Lower leg skin (tissue), 4 donors: Measurements from ENCODE around the gene PIP5K1C. TPM values are rescaled to one million over a fixed set of nuclear protein-coding genes. Genes with fewer than 3 reads are reported as not detected.
"Not testable (repeated sequence)": the region's sequence is repeated elsewhere in the genome, so short reads cannot be mapped to it uniquely, and the experiment has no call there.

Experiments used
- DNase-seq, 2 donors: peaks; one replicate each; pipeline ENCODE4 v3.0.0-alpha.2; 2019; ENCODE audit warnings: low spot score in 2 of 2
- H3K4me3 ChIP-seq: fragments of 200-600 bp; sonication (generic); 2 replicates; pipeline ENCODE4 v1.5.1; 2017; ENCODE audit warnings: mild to moderate bottlenecking, low read depth; ENCODE audit not compliant: poor library complexity, severe bottlenecking
- CTCF ChIP-seq, 3 donors: fragments of 450-650 bp; IDR thresholded peaks; one replicate each; pipeline ENCODE4 v1.5.1; 2016; ENCODE audit warnings: antibody characterized with exemption in 3 of 3, mild to moderate bottlenecking in 3 of 3, moderate library complexity in 2 of 3
- POLR2A ChIP-seq, 2 donors: fragments of 450-650 bp; IDR thresholded peaks; one replicate each; pipeline ENCODE4 v1.6.1; 2016 to 2017; ENCODE audit warnings: antibody characterized with exemption in 2 of 2, mild to moderate bottlenecking in 1 of 2, moderate library complexity in 1 of 2
- WGBS, 2 donors: methylation state at CpG; one replicate each; pipeline ENCODE4 v1.1.5; 2018; 5-methylcytosine and 5-hydroxymethylcytosine counted together
- intact Hi-C: fragments of 100-400 bp; cut with DNase I; formaldehyde crosslinking; loops from one replicate; pipeline ENCODE4 v1.15.0; 2023; ENCODE audit warnings: low total_unique reads
- total RNA-seq, 4 donors: library from RNA; depleted of rRNA; stranded (reverse); fragments of >200 nt; gene quantifications; one replicate each; pipeline ENCODE4 v1.1.0, GENCODE V29; 2016

PIP5K1C gene
- total RNA-seq, 4 donors from 2014 or later: 14.1 to 27.3 (median 22.1) TPM

DNA sequence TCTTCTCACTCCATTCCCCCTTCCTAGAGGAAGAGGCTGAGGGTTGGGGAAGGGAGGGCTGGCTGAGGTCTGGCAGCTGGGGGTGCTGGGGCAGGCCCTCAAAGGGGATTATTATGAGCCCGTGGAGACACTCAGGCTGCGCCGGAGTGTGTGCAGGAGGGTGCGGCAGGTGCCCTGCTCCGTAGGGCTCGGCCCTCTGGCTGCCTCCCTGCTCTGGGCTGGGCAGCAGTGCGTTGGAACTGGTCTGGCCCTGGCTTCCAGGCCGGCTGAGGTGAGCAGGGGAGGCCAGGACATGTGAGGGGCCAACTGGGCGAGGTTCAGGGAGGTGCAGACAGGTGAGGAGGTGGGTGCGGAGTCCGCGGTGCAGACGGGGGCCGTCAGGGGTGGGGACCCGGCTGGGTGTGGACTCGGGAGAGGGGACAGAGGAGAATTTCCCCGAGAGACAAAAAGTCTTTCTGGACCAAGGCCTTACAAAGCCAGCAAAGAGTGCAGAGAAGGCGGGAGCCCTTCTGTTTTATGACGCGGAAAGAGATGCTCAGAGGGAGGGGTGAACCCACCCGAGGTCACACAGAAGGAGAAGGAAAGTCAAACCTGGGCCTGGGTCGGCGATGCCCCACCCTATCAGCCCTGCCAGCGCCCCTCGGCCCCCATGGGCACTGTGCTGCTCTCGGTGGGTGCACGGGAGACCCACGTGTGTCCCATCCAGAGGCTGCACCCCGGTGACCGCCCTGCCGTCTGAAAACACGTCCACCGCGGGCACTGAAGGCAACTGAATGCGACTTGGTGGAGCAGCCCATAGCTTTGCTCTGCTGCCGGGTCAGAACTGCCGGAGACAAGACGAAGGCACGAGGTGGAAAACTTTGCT, 31.0 kb downstream of the PIP5K1C start:
- WGBS, 2 donors: 61 to 73% methylated on average over 38 to 39 of the region's 39 CpGs
- no peak overlapping the region for H3K4me3 ChIP-seq
- no peak for DNase-seq
- intact Hi-C loops: no loop called here
- TF ChIP-seq POLR2A (IDR thresholded peaks at IDR 0.05) (no peak), CTCF (IDR thresholded peaks at IDR 0.05) (no peak)

- TF ChIP-seq POLR2A (IDR thresholded peaks at IDR 0.05): no peak
- no peak for TF ChIP-seq CTCF (IDR thresholded peaks at IDR 0.05)
- intact Hi-C loops: no loop called here
- WGBS, 2 donors: 60 to 67% methylated on average over 34 of the region's 34 CpGs
- DNase-seq: no peak
- no peak overlapping the region for H3K4me3 ChIP-seq
These were observed 31.8 kb downstream of the PIP5K1C start for GRCh38 chr19:3668331-3669081.

- no peak overlapping the region for H3K4me3 ChIP-seq
These were observed 32.5 kb downstream of the PIP5K1C start for GRCh38 chr19:3667766-3668165.

GRCh38 chr19:3667037-3667638, 33.1 kb downstream of the PIP5K1C start:
- WGBS, 2 donors: 92% methylated on average over 16 to 18 of the region's 18 CpGs
- intact Hi-C loops: no loop called here
- no peak for DNase-seq
- no peak for TF ChIP-seq POLR2A (IDR thresholded peaks at IDR 0.05)
- no peak for TF ChIP-seq CTCF (IDR thresholded peaks at IDR 0.05)
- H3K4me3 ChIP-seq: no peak overlapping the region

More at GRCh38 chr19:3667766-3668165, 32.5 kb downstream of the PIP5K1C start:
- intact Hi-C loops: no loop called here
- 92 to 97% methylated on average over 12 to 16 of the region's 17 CpGs for WGBS, 2 donors
- TF ChIP-seq CTCF (IDR thresholded peaks at IDR 0.05) (no peak), POLR2A (IDR thresholded peaks at IDR 0.05) (no peak)
- no peak for DNase-seq

- intact Hi-C loops, DNase-seq, H3K4me3 ChIP-seq: not testable (repeated sequence)
- WGBS, 2 donors: 89% methylated on average over 14 of the region's 14 CpGs
These were observed 33.8 kb downstream of the PIP5K1C start for GRCh38 chr19:3666545-3666856.
